HS-27A (cell line): ENCODE measurements around the gene FBXO33.

Experiments
- DNase-seq: peaks from one replicate; pipeline ENCODE4 v3.0.0-alpha.2; 2012; ENCODE audit warnings: low read depth, missing footprints

FBXO33 gene

GRCh38 chr14:39432179-39432618, at the start of gene FBXO33:
Gene FBXO33 (minus strand): TSS chr14:39432433. CDS start chr14:39432162, 271 bp downstream.
- peak; percentile 93 for DNase-seq

- no peak for DNase-seq
Observed at GRCh38 chr14:39474416-39474911, 42.2 kb upstream of the FBXO33 start.

GRCh38 chr14:39472078-39472477, 39.8 kb upstream of the FBXO33 start:
- no peak for DNase-seq

- no peak for DNase-seq
Observed at GRCh38 chr14:39469094-39469710, 37.0 kb upstream of the FBXO33 start.

- DNase-seq = no peak
Observed at GRCh38 chr14:39467889-39468524, 35.8 kb upstream of the FBXO33 start.

- DNase-seq = no peak
Observed at GRCh38 chr14:39459795-39460478, 27.7 kb upstream of the FBXO33 start.

- DNase-seq = no peak
Observed at GRCh38 chr14:39456702-39457250, 24.5 kb upstream of the FBXO33 start.

GRCh38 chr14:39454906-39455539, 22.8 kb upstream of the FBXO33 start:
- no peak for DNase-seq

- no peak for DNase-seq
Observed at GRCh38 chr14:39452680-39453079, 20.4 kb upstream of the FBXO33 start.

- DNase-seq = no peak
Observed at GRCh38 chr14:39451811-39452210, 19.6 kb upstream of the FBXO33 start.

GRCh38 chr14:39447175-39447661, 15.0 kb upstream of the FBXO33 start:
- no peak for DNase-seq

GRCh38 chr14:39446131-39446744, 14.0 kb upstream of the FBXO33 start:
- DNase-seq = no peak

- no peak for DNase-seq
Observed at GRCh38 chr14:39442293-39442692, 10.1 kb upstream of the FBXO33 start.

GRCh38 chr14:39441805-39442204, 9.6 kb upstream of the FBXO33 start:
- no peak for DNase-seq

- DNase-seq = no peak
Observed at GRCh38 chr14:39440975-39441374, 8.7 kb upstream of the FBXO33 start.

- DNase-seq = no peak
Observed at GRCh38 chr14:39435241-39435640, 3.0 kb upstream of the FBXO33 start.

- DNase-seq = no peak
Observed at GRCh38 chr14:39434401-39434800, 2.2 kb upstream of the FBXO33 start.

GRCh38 chr14:39433452-39433813, 1.2 kb upstream of the FBXO33 start:
- no peak for DNase-seq

GRCh38 chr14:39432619-39433451, 602 bp upstream of the FBXO33 start:
- DNase-seq = peak; percentile 76

- DNase-seq = peak; percentile 11
Observed at GRCh38 chr14:39431416-39432178, 636 bp downstream of the FBXO33 start.
